Activated CD8-positive, alpha-beta T cell treated with anti-CD3 and anti-CD28 coated beads for 36 hours (primary cell): Measurements from ENCODE around the gene MTUS2. TPM values are rescaled to one million over a fixed set of nuclear protein-coding genes. Genes with fewer than 3 reads are reported as not detected.

ENCODE experiments used
- ATAC-seq: fragments of 200-7000 bp; cut with Tn5 transposase; one replicate; pipeline ENCODE4 v1.10.0; 2021; ENCODE audit warnings: mild to moderate bottlenecking, moderate library complexity
- CTCF ChIA-PET: fragments of 350-600 bp; sonication (Branson Sonifier 250); formaldehyde crosslinking; loops from one replicate; lab custom pipeline; 2021; ENCODE audit warnings: antibody characterized with exemption; lab: Charles Lee
- POLR2A ChIA-PET: fragments of 350-600 bp; sonication (Branson Sonifier 250); formaldehyde crosslinking; loops from one replicate; lab custom pipeline; 2021; ENCODE audit warnings: antibody characterized with exemption; lab: Charles Lee
- DNase-seq: peaks from one replicate; pipeline ENCODE4 v3.0.0-alpha.2; 2020
- H3K27ac Mint-ChIP-seq: one replicate; pipeline ENCODE4 v1.8.0; 2021; ENCODE audit warnings: mild to moderate bottlenecking, mixed read lengths
- H3K27me3 Mint-ChIP-seq: one replicate; pipeline ENCODE4 v1.8.0; 2021; ENCODE audit warnings: mixed read lengths
- H3K36me3 Mint-ChIP-seq: one replicate; pipeline ENCODE4 v1.8.0; 2021; ENCODE audit warnings: low read depth, mixed read lengths
- H3K4me1 Mint-ChIP-seq: one replicate; pipeline ENCODE4 v1.8.0; 2021; ENCODE audit warnings: low read depth, mixed read lengths
- H3K4me3 Mint-ChIP-seq: one replicate; pipeline ENCODE4 v1.8.0; 2021; ENCODE audit warnings: mild to moderate bottlenecking, moderate library complexity, mixed read lengths
- H3K9me3 Mint-ChIP-seq: one replicate; pipeline ENCODE4 v1.8.0; 2021; ENCODE audit warnings: mixed read lengths
- intact Hi-C: fragments of 100-400 bp; cut with micrococcal nuclease; formaldehyde crosslinking; loops from one replicate; pipeline ENCODE4 v1.10.0; 2022
- total RNA-seq, 2 experiments: library from RNA; stranded (reverse); gene quantifications; one replicate each; pipeline ENCODE4 v1.2.3, GENCODE V29; 2021
- TF ChIP-seq, protein P1 (sequence below): fragments of 200-600 bp; IDR thresholded peaks from one replicate; pipeline ENCODE4 v1.8.0; 2022; ENCODE audit warnings: antibody characterized with exemption, mild to moderate bottlenecking

The MTUS2 gene
- total RNA-seq, 2 experiments from 2014 or later: not detected

- Mint-ChIP-seq H3K36me3 (no peaks in the 10 kb centered on the region), H3K27me3 (peaks cover 2% of the 10 kb centered on the region), H3K4me3 (no peak overlapping the region), H3K9me3 (no peaks in the 10 kb centered on the region), H3K4me1 (no peaks in the 10 kb centered on the region), H3K27ac (no peak overlapping the region)
- ChIA-PET POLR2A (no interaction called here), CTCF (interaction anchor here (0.6 kb wide), 1 partner anchor 175 kb away, joined by 3 read pairs; no protein-coding TSS in a partner anchor)
- ATAC-seq (no peak), DNase-seq (no peak)
- TF ChIP-seq, protein P1, sequence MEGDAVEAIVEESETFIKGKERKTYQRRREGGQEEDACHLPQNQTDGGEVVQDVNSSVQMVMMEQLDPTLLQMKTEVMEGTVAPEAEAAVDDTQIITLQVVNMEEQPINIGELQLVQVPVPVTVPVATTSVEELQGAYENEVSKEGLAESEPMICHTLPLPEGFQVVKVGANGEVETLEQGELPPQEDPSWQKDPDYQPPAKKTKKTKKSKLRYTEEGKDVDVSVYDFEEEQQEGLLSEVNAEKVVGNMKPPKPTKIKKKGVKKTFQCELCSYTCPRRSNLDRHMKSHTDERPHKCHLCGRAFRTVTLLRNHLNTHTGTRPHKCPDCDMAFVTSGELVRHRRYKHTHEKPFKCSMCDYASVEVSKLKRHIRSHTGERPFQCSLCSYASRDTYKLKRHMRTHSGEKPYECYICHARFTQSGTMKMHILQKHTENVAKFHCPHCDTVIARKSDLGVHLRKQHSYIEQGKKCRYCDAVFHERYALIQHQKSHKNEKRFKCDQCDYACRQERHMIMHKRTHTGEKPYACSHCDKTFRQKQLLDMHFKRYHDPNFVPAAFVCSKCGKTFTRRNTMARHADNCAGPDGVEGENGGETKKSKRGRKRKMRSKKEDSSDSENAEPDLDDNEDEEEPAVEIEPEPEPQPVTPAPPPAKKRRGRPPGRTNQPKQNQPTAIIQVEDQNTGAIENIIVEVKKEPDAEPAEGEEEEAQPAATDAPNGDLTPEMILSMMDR: no peak
- intact Hi-C loops: no loop called here
Measured at GRCh38 chr13:29165216-29165615, 345.1 kb downstream of the MTUS2 start.

DNA sequence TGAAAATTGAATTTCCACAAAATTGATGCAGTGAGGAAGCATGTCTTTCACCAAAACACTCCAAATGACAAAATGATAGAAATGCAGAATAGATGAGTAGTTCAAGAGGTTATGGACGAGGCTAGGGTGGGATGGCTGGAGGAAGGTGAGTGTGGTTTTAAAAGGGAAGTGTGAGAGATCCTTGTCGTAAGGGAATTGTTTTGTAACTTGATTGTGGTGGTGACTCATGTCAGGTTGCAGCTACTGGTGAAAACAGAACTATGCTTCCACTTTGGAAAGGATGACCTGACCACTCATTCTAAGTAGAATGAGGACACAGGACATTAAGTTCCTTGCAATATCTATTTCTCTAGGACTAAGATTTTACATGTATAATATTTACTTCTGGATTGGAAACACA, 345.7 kb downstream of the MTUS2 start:
- ATAC-seq (no peak), DNase-seq (no peak)
- Mint-ChIP-seq H3K9me3 (no peaks in the 10 kb centered on the region), H3K4me1 (no peaks in the 10 kb centered on the region), H3K4me3 (no peak overlapping the region), H3K36me3 (no peaks in the 10 kb centered on the region), H3K27ac (no peak overlapping the region), H3K27me3 (peaks cover 2% of the 10 kb centered on the region)
- ChIA-PET POLR2A (no interaction called here), CTCF (no interaction called here)
- intact Hi-C loops: no loop called here
- TF ChIP-seq, protein P1: no peak

DNA sequence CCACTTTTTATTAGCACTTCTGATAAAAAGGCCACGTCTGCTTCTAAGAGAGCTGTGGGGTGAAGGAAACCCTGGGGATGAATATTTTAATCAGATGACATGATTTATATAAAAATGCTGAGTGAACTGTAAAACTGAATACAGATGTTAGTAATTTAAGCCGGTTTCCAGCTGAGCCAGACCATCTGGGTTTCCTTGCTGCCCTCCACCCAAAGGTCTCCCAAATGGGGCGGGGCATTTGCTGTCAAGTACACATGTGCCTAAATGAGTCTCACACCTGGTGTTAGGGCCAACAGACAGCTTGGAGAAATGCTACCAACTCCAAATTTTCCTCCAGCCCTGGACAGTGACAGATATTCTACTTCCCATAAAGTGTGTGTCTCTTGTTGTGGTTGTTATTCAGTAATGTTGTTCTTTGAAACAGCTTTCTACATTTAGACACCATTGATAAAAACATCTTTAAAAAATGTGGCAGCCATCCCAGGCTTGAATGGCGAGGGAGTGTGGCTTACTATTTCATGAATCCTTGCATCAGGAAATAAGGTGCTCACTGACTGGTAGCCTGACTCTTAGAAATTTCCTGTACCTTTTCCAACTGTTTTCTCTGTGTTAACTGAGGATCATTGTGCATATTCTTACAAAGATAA, 350.4 kb downstream of the MTUS2 start:
- no peak for DNase-seq
- ChIA-PET CTCF (no interaction called here), POLR2A (no interaction called here)
- no peaks in the 10 kb centered on the region for H3K36me3 Mint-ChIP-seq
- intact Hi-C loops: no loop called here
- H3K27ac Mint-ChIP-seq: no peak overlapping the region
- H3K4me1 Mint-ChIP-seq: no peaks in the 10 kb centered on the region
- peaks cover 2% of the 10 kb centered on the region for H3K27me3 Mint-ChIP-seq
- no peak for ATAC-seq
- TF ChIP-seq, protein P1: no peak
- no peak overlapping the region for H3K4me3 Mint-ChIP-seq
- H3K9me3 Mint-ChIP-seq: no peaks in the 10 kb centered on the region

- Mint-ChIP-seq H3K27ac (no peak overlapping the region), H3K27me3 (no peaks in the 10 kb centered on the region), H3K9me3 (no peaks in the 10 kb centered on the region), H3K36me3 (no peaks in the 10 kb centered on the region), H3K4me3 (no peak overlapping the region), H3K4me1 (no peaks in the 10 kb centered on the region)
- ATAC-seq: no peak
- TF ChIP-seq, protein P1: no peak
- ChIA-PET POLR2A (no interaction called here), CTCF (no interaction called here)
- intact Hi-C loops: no loop called here
- no peak for DNase-seq
Measured at GRCh38 chr13:29171244-29171643, 351.1 kb downstream of the MTUS2 start.

DNA sequence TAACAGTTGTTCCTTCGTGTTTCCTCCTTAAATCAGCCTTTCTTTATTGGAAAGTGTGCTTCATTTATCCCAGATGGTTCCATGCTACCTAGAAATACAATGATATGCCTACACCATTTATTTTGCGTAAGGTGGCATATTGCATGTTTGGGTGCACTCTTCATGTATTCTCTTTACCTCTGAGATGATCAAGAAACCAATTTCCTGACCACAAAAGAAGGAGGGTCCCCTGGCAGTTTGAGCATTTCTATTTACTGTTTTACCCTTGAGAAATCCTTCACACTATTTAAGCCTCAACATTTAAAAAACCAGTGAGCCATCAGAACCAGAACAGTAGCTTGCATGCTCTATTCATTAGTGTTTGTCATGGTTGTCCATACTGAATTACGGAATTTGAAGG, 354.0 kb downstream of the MTUS2 start:
- Mint-ChIP-seq H3K9me3 (no peaks in the 10 kb centered on the region), H3K36me3 (no peaks in the 10 kb centered on the region), H3K27ac (no peak overlapping the region), H3K27me3 (no peaks in the 10 kb centered on the region), H3K4me3 (no peak overlapping the region), H3K4me1 (no peaks in the 10 kb centered on the region)
- ATAC-seq (no peak), DNase-seq (no peak)
- CTCF ChIA-PET: no interaction called here
- POLR2A ChIA-PET: no interaction called here
- intact Hi-C loops: no loop called here
- TF ChIP-seq, protein P1: no peak
